ENCODE data around the gene B4GALT7.

The B4GALT7 gene

GRCh38 chr5:177596775-177597238 is 3.1 kb upstream of the B4GALT7 start:
- DNase-seq (ENCODE audit: low spot score), result no peak
- no peak for TF ChIP-seq CTCF (IDR thresholded peaks at IDR 0.05; ENCODE audit: borderline replicate concordance, control extremely low read depth, extremely low read depth, insufficient read depth, missing control alignments)
- in situ Hi-C loops (cut with MboI; ENCODE audit: low sequenced_read_pairs, unreplicated experiment), result no loop called here

GRCh38 chr5:177598477-177598876 is 1.5 kb upstream of the B4GALT7 start:
- in situ Hi-C loops (cut with MboI; ENCODE audit: low sequenced_read_pairs, unreplicated experiment), result no loop called here
- no peak for DNase-seq (ENCODE audit: low spot score)
- no peak for TF ChIP-seq CTCF (IDR thresholded peaks at IDR 0.05; ENCODE audit: borderline replicate concordance, control extremely low read depth, extremely low read depth, insufficient read depth, missing control alignments)

- DNase-seq (ENCODE audit: low spot score), result no peak
- no peak for TF ChIP-seq CTCF (IDR thresholded peaks at IDR 0.05; ENCODE audit: borderline replicate concordance, control extremely low read depth, extremely low read depth, insufficient read depth, missing control alignments)
- in situ Hi-C loops (cut with MboI; ENCODE audit: low sequenced_read_pairs, unreplicated experiment), result loop anchor here (25.0 kb wide), 1 partner anchor 462 kb away; no protein-coding TSS in a partner anchor
Measured at GRCh38 chr5:177600508-177601018, 631 bp downstream of the B4GALT7 start.

GRCh38 chr5:177601126-177601525 is 1.2 kb downstream of the B4GALT7 start:
- DNase-seq (ENCODE audit: low spot score), result no peak
- TF ChIP-seq CTCF (IDR thresholded peaks at IDR 0.05; ENCODE audit: borderline replicate concordance, control extremely low read depth, extremely low read depth, insufficient read depth, missing control alignments), result no peak
- in situ Hi-C loops (cut with MboI; ENCODE audit: low sequenced_read_pairs, unreplicated experiment), result loop anchor here (25.0 kb wide), 1 partner anchor 461 kb away; no protein-coding TSS in a partner anchor

- no peak for DNase-seq (ENCODE audit: low spot score)
- TF ChIP-seq CTCF (IDR thresholded peaks at IDR 0.05; ENCODE audit: borderline replicate concordance, control extremely low read depth, extremely low read depth, insufficient read depth, missing control alignments), result no peak
- in situ Hi-C loops (cut with MboI; ENCODE audit: low sequenced_read_pairs, unreplicated experiment), result loop anchor here (25.0 kb wide), 1 partner anchor 460 kb away; no protein-coding TSS in a partner anchor
Measured at GRCh38 chr5:177601577-177602457, 1.9 kb downstream of the B4GALT7 start.

- TF ChIP-seq CTCF (IDR thresholded peaks at IDR 0.05; ENCODE audit: borderline replicate concordance, control extremely low read depth, extremely low read depth, insufficient read depth, missing control alignments), result no peak
- no peak for DNase-seq (ENCODE audit: low spot score)
- in situ Hi-C loops (cut with MboI; ENCODE audit: low sequenced_read_pairs, unreplicated experiment), result loop anchor here (25.0 kb wide), 1 partner anchor 460 kb away; no protein-coding TSS in a partner anchor
Measured at GRCh38 chr5:177602458-177602830, 2.5 kb downstream of the B4GALT7 start.

Data from GM13976 (cell line).